Activated T-cell treated with anti-CD3 and anti-CD28 coated beads for 24 hours (primary cell): ENCODE data around the gene LRRC34.

Source experiments
- DNase-seq: peaks from one replicate; pipeline ENCODE4 v3.0.0-alpha.2; 2020; ENCODE audit warnings: low read depth

Gene LRRC34

DNA sequence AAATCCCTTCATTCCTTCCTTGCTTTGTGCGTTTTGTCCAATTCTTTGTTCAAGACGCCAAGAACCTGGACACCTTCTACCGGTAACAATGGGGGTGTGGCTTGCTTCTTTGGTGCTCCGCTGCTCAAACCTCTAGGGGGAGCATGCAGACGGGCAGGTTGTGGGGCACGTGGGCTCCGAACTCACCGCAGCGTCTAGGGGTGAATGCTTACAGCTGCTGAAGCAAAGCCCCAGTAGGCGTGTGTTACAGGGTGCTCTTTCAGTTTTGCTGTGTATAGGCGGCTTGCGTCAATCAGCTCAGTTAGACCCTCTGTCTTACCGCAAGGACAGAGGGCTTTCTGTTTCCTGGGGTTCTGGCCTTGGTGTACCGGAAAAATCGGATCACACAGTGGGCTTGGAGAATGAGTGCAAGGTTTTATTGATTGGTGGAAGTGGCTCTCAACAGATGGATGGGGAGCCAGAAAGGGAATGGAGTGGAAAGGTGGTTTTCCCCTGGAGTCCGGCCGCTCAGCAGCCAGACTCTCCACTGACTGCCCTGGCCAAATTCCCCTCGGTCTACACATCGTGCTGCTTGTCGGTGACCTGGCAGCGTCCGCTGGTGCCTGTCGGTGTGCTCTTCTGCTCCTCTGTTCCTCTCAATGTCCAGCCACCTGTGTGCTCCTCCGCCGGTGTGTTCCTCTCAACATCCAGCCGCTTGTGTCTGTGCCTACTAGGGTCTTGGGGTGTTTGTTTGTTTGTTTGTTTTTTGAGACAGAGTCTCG lies 1.2 kb upstream of the LRRC34 start:
- DNase-seq: peak; percentile 64

DNA sequence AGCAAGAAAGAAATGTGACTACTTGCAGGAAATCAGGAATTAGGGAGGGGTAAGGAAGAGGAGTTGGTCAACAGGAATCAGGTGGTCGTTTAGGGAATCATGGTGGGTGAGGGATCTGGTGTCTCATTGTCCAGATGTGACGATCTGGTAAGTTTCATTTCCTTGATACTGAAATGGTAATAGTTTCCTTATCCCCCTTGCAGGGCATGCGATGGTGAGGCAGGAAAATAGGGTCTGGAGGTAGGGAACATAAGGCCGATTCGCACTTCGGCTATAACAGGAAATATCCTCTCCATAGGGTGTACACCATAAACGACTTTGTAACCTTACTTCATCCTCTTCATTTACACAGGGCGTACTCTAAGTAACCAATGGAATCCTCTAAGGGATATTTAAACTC lies 574 bp upstream of the LRRC34 start:
- DNase-seq: no peak

DNA sequence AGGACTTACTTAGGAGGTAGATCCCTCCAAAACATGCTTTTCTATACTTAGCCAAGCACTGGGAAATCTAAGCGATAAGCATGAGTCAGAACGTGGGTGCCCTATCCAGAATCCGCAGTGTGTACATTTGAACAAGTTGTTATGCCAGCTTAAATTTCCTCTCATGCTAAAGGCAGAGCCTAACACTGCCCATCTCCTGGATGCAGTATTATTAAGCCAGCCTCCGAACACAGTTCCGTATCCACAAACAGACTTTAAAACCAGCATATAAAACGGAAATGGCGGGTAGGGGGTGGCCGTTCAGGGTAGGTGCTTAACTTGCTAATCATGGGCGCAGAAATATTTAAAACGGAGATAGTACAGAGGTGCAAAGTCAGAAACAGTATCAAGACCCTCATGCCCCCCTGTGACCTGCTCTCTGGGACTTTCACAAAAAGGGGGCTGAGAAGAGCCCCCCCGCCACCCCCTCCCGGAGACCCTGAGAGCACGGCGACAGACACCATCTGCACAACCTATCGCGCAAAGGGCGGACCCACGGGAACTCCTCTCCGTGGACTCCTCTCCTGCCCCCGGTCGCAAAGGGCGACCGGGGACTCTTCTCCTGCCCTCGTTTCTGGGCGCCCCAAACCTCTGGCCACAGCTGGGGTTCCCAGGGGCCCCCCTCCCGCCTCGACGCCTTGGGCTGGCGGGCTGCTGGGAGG lies 923 bp downstream of the LRRC34 start:
- DNase-seq: no peak

DNA sequence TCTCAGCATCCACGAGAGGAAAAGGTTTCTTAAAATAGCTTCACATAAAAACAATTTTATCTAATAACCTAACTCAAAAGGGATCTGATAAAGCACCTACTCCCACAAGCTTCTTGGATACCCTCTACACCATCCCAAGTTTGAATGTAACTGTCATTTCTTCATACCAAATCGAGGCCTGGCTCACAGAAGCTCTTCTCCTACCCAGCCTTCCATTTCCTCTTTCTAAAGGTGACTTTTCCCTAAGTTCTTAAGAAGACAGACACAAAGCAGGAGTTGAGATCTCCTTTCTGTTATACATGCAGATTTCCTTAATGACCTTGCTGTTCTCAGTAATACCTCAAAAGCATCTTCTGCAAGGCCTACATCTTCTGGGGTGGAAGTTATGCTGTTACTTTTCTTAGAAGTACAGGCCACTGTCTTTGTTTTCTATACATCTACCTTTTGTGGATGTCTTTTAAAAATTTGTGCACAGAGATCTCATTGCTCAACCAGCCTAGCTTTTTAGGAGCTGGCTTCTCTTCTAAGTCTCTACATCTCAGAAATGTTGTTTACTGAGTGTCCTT lies 3.4 kb downstream of the LRRC34 start:
- no peak for DNase-seq

DNA sequence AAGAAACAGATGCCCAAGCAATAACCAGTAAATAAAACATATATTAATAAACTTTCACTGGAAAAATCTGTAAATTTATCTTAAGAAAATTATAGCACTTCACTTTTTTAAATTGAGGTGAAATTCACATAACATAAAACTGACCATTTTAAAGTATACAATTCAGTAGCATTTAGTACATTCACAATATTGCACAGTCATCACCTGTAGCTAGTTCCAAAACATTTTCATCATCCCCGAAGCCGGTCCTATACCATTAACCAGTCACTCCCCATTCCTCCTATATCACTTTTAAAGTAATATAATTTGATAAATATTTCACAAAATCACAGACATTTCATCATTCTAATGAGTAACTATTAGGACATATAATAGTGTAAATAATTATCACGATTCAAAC lies 8.0 kb downstream of the LRRC34 start:
- DNase-seq: no peak

DNA sequence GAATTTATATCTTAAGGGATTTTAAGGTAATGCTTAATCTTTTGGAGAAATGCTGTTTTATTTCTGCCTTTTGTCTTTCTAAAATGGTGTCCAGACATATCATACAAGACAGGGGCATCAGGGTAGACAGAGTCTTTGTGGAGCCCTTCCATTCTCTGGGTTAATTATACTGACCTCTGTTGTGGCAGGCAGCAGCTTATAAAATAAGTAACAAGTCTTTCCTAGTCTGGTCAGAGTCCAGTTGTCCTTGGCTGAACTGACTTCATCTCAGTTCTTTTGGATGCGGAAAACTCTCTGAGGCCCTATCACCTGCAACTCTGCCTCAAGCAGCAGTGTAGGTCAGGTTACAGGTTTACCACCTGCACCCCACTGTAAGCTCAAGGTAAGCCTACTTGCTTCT lies 20.3 kb downstream of the LRRC34 start:
- no peak for DNase-seq

DNA sequence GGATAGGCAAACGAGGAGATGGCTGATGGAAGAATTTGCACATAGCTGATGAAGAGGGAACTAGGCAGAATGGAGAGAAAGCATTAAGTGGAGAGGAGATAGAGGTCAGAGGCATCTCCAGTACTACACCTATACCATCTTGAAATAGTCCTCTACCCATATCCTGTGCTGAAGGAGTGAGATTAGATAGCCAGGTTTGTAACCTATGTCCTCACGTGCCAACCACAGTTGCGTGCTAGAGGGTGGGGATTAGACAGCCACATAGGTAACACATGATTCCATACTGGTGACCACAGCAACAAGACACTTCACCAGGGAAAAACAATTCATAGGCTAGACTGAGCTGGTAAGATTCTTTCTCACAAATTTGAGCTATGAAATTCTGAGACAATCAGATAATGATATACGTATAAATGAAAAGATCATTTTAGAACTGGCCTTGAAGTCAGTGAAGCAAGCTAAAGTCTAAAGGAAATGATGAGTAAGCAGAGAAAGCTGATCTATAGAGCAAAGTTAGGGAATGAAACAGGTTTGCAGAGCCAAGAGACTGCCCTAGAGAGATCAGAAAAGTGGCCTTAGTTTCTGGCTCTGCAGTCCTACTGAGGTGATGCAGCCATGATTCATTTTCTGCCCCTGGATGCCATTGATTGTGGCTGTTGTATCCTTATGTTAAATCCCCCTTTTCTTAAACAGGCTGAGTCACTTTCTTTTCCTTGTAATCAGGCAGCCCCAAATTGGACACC lies 21.8 kb downstream of the LRRC34 start:
- DNase-seq: no peak

DNA sequence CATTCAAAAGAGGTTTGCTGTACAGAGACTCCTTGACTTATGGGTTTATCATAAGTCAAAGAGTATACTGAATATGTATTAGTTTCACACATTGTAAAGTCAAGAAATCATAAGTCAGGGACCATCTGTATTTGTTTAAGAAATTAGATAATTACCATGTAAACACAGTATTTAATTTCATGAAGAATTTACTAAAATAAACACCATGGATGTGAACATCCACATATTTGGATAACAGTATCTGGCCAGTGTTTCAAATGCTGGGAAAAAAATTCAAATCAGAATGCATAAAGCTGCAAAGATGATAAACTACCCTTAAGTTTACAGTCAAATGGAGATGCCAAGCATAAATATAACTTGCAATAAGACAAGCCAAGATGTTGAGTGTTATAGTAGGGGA lies 22.5 kb downstream of the LRRC34 start:
- DNase-seq: no peak

DNA sequence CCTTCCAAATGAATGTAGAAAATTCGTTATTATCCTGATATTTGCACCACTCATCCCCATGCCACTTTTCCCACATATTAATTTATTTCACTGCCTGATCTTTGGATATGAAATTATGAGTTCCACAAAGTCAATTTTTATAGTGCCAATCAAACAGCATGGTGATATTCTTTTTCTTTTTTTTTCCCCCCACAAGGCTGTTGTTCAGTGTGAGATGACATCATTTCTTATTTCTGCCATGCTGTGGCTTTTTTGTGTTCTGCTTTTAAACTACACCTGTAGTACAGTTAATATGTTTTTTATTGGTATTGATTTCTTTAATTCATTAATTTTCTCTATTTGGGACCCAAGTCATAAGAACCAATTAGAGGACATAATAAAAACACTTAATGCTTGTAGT lies 24.9 kb downstream of the LRRC34 start:
- no peak for DNase-seq

DNA sequence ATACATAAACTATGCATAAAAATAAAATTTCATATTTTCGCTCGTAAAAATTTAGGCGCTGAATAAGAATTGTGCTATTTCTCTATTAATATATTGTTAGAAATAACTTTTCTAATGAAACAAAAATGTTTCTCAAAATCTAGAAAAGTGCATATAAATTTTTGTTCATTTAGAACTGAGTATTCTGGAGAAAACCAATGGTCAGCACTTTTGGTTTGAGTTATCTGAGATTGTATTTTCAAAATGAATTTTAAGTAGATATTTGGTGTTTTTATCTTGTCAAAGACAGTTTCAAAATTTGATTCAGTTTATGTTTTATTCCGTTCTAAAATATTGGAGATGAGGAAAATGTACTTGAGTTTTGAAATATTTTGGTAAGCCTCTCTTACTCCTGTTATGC lies 25.6 kb downstream of the LRRC34 start:
- DNase-seq: no peak

DNA sequence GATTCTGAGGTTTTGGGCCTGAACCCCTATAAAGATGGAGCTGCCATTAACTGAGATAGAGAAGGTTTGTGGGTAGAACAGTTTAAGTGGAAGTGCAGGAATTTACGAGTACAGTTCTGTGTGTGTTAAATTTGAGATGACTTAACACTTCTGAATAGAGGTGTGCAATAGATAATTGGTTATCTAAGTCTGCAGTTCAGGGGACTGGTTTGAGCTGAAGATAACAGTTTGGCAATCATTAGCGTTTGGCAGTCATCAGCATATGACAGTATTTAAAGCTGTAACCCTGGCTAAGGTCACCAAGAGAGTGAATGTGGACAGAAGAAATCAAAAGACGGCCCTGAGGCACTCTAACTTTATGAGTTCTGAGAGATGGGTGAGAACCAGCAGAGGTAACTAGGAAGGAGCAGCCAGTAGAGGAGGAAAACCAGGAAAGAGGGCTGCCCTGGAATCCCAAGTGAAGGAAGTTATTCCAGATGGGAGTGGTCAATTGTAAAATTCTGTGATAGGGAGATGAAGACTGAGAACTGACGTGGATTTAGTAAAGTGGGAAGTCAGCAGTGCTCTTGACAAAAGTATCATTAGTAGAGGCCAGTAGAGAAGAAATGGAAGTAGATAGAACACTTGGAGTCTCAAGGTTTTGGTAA lies 31.4 kb downstream of the LRRC34 start:
- DNase-seq: no peak

DNA sequence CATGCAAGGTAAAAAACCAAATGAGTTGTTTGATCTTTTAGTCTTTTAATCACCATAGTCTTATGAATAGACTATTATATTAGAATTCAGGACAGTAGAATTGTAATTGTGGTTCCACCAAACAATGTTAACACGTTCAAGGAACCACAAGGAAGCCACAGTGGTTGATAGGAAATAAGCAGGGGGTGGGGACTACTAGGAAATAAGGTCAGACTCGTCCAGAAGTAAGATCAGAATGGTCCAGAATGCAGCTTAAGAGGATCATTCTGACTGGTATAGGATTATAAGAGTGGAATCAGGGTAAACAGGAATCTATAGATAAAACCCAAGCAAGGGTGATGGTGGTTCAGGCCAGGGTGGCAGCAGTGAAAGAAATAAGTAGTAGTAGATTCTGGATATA lies 32.0 kb downstream of the LRRC34 start:
- DNase-seq: no peak

DNA sequence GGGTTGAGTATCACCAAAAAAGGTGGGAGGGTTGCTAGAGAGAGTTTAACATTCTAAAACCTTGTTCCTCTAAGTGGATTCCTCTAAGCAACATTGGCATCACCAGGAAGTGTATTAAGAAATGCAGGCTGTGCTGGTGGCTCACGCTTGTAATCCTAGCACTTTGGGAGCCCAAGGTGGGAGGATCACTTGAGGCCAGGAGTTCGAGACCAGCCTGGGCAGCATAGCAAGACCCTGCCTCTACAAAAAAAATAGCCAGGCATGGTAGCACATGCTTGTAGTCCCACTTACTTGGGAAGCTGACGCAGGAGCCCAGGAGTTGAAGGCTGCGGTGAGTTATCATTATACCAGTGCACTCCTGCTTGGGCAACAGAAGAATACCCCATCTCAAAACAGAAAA lies 34.9 kb downstream of the LRRC34 start:
- no peak for DNase-seq

DNA sequence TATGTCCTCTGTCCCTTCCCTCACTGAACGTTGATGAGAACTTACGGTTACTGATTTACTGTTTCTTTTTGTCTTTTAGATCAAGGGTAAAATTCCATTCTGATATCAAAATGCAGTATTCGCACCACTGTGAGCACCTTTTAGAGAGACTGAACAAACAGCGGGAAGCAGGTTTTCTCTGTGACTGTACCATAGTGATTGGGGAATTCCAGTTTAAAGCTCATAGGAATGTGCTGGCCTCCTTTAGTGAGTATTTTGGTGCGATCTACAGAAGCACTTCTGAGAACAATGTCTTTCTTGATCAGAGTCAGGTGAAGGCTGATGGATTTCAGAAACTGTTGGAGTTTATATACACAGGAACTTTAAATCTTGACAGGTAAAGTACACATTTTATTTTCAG lies 38.5 kb downstream of the LRRC34 start:
- DNase-seq: no peak

DNA sequence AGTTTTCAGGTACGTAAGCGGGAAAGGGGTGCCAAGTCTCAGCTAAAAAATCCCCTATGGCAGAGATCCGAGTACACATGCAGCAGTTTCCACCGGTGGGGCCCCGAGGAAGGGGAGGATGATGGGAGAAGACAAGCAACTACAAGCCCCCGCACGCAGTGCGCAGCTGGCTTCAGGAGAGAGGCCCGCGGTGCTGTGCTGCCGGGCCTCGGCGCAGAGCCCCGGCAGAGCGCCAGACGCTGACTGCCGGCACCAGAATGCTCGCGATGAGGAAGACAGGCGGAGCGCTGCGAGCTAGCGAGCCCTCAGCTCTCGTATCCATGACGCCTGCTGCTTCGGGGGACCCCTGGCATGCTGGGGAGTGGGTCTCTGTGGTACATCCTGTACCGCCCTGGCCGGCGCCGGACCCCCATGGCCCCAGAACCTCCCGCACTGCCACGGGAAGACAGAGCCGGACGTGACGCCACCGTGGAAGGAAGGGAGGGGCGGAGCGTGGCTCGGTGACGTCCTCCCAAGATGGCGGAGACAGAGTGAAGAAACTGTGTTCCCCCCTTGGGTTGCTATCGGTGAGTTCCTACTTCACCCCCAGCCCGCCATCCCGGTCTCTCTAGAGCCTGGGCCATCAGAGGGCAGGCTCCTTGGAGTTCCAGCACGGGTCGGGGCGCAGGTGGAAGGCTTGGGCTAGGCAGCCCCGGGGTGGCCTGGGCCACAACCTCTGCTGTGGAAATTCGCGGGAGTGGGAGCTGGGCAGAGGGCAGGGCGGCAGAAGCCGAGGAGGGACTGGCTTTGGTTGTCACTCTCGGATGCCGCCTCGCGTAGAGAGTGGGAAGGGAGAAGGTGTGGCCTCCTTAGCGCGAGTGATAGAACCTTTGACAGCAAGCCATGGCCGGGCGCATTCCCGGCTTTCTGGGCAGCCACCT lies 39.5 kb downstream of the LRRC34 start, which contains the start of gene MYNN:
Gene MYNN, plus strand, starts transcription at position 500 of the 920 bp plus-strand sequence. CDS start 900 bp downstream, outside the sequence.
- peak; percentile 89 for DNase-seq

DNA sequence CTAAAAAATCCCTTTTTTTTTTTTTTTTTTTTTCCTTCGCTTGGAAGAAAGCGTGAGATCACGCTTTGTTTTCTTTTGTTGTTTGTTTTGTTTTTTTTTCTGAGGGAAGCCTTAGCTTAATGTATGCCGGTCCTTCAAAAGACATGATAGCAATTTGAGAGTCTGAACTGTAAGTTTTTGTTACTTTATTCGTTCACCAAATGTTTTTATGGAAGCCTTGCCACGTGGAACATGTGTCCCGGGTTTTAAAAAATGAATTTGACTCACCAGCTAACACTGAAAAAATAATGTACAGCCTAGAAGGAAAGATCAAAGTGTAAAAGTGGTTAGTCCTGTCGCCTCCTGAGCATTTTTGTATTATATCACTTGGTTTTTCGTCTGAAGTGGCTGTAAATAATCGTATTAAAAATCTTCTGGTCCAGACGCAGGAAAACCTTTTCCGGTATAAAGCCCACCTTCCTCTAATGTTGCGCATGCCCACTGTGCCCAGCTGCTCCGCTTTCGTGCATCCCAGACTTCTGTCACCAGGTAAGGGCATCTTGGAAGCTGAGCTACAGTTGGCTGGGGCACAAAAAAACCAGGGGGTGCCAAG lies 40.3 kb downstream of the LRRC34 start:
- DNase-seq: peak; percentile 60

DNA sequence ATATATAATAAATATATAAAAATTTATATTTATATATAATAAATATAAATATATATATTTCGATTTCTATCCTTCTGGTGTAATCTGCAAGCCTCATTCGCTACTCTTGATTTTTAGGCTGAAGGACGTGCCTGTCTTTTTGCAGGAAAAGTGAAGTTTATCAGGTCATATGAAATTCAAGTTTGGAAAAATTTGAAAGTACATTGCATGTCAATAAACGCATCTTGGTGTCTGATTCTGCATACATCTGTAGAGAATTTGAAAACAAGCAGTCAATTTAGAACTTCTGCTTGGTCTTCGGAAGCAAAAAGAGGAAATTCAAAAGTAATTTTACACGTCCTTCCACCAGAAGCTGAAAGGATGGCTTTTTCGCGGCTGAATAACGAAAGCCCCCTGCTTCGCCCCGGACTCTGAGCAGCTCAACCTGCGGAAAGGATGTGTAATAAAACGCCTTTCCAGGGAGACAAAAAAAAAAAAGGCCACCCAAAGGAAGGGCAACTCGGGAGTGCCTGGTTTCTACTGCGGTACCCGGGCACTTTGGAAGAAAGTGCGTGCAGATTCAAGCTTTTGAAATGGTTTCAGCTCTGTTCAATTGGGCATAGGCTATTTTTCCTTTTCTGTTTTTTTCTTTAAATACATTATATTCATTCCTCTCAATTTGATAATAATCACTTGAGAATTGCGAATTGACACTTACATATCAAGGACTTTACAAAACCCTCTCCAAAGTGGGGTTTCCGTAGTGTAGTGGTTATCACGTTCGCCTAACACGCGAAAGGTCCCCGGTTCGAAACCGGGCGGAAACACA lies 41.0 kb downstream of the LRRC34 start:
- peak; percentile 55 for DNase-seq

DNA sequence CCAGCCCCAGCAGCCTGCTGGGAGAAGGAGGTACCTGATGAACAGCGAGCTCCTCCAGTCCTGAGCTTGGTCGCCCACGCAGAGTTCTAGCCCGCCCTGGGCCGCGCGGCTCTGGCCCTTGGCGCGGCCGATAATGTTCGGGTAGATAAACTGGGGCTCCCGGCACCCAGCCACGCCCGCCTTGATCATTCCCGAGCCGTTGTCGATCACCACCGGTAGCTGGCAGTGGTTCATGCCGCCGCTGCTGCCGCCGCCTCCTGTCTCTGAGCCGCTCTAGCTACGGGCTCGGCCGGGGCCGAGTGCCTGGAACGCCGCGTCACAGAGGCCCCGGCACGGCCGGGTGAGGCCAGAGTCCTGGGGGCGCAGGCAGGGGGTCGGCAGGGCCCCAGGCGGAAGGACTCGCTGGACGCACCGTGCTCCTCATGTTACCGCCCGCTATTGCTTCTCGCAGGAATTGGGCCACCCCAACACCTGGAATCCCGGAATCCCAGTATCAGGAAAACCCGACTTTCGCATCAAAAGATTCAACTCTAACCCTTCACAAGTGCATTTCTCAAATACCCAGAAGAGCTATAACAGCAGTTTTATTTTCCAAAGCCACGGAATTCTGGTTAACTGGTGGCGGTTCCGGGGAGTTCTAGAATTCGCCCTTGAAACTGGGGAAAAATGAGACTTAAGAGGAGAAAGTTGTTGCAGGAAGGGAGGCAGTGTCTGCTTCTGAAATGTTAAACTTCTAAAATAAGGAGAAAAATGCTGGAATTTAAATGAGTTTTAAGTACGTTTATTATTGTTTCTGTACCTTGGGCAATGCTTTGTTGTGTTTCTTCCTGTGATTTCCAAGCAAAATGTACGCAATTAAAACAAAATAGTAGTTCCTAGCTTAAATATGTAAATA lies 43.2 kb downstream of the LRRC34 start, which contains the start of gene ACTRT3:
Gene ACTRT3, minus strand, starts transcription at position 275 of the 895 bp plus-strand sequence. Its CDS starts 41 bp downstream, at position 234.
- peak; percentile 53 for DNase-seq
